H9 (cell line): ENCODE data around the gene NEK11. TPM values are rescaled to one million over a fixed set of nuclear protein-coding genes. Genes with fewer than 3 reads are reported as not detected.

Experiments
- DNase-seq: peaks from one replicate; pipeline ENCODE4 v3.0.0-alpha.2; 2017
- H2AFZ ChIP-seq: one replicate; pipeline ENCODE4 v1.6.1; 2013; ENCODE audit warnings: mild to moderate bottlenecking, low read length, control low read depth, moderate library complexity
- H2AK5ac ChIP-seq: 2 replicates; pipeline ENCODE4 v1.6.1; 2013; ENCODE audit warnings: low read length, control low read depth, mixed read lengths; ENCODE audit not compliant: insufficient read length
- H2BK120ac ChIP-seq: one replicate; pipeline ENCODE4 v1.6.1; 2013; ENCODE audit warnings: low read depth, mild to moderate bottlenecking, low read length, control low read depth, inconsistent platforms; ENCODE audit not compliant: poor library complexity, severe bottlenecking
- H2BK12ac ChIP-seq: 2 replicates; pipeline ENCODE4 v1.6.1; 2013; ENCODE audit warnings: low read length, control low read depth, mixed read lengths, low read depth; ENCODE audit not compliant: insufficient read length
- H2BK15ac ChIP-seq: 2 replicates; pipeline ENCODE4 v1.6.1; 2013; ENCODE audit warnings: low read depth, low read length, control low read depth
- H2BK20ac ChIP-seq: one replicate; pipeline ENCODE4 v1.6.1; 2013; ENCODE audit warnings: low read depth, mild to moderate bottlenecking, low read length, control low read depth, inconsistent platforms; ENCODE audit not compliant: poor library complexity, severe bottlenecking
- H2BK5ac ChIP-seq: 2 replicates; pipeline ENCODE4 v1.6.1; 2013; ENCODE audit warnings: low read length, control low read depth, mixed read lengths; ENCODE audit not compliant: insufficient read length
- H3K14ac ChIP-seq: 2 replicates; pipeline ENCODE4 v1.6.1; 2013; ENCODE audit warnings: low read length, control low read depth; ENCODE audit not compliant: insufficient read depth
- H3K18ac ChIP-seq: 2 replicates; pipeline ENCODE4 v1.6.1; 2013; ENCODE audit warnings: low read depth, mild to moderate bottlenecking, mixed read lengths, low read length, control low read depth; ENCODE audit not compliant: insufficient read length
- H3K23ac ChIP-seq: 2 replicates; pipeline ENCODE4 v1.6.1; 2013; ENCODE audit warnings: low read length, control low read depth, mixed read lengths, low read depth; ENCODE audit not compliant: insufficient read length
- H3K23me2 ChIP-seq: 2 replicates; pipeline ENCODE4 v1.6.1; 2013; ENCODE audit warnings: low read depth, mild to moderate bottlenecking, mixed read lengths, low read length, control low read depth; ENCODE audit not compliant: insufficient read length, poor library complexity, severe bottlenecking
- H3K27ac ChIP-seq: 2 replicates; pipeline ENCODE4 v1.5.1; 2013; ENCODE audit warnings: low read length, control low read depth, mixed read lengths, low read depth; ENCODE audit not compliant: insufficient read length
- H3K27me3 ChIP-seq: 2 replicates; pipeline ENCODE4 v1.6.1; 2013; ENCODE audit warnings: low read length, control low read depth, inconsistent platforms; ENCODE audit not compliant: insufficient read depth
- H3K4ac ChIP-seq: 2 replicates; pipeline ENCODE4 v1.6.1; 2013; ENCODE audit warnings: low read depth, mild to moderate bottlenecking, control low read depth, inconsistent platforms, low read length, moderate library complexity
- H3K4me1 ChIP-seq: 2 replicates; pipeline ENCODE4 v1.6.1; 2013; ENCODE audit warnings: low read length, control low read depth, inconsistent platforms; ENCODE audit not compliant: insufficient read depth
- H3K4me2 ChIP-seq: 2 replicates; pipeline ENCODE4 v1.6.1; 2013; ENCODE audit warnings: low read length, control low read depth, mixed read lengths; ENCODE audit not compliant: insufficient read length, insufficient read depth
- H3K56ac ChIP-seq: 2 replicates; pipeline ENCODE4 v1.6.1; 2013; ENCODE audit warnings: low read depth, mild to moderate bottlenecking, mixed read lengths, low read length, control low read depth; ENCODE audit not compliant: insufficient read length
- H3K79me1 ChIP-seq: 2 replicates; pipeline ENCODE4 v1.6.1; 2013; ENCODE audit warnings: low read depth, mild to moderate bottlenecking, moderate library complexity, low read length, control low read depth, inconsistent platforms; ENCODE audit not compliant: insufficient read depth, poor library complexity, severe bottlenecking
- H3K79me2 ChIP-seq: 2 replicates; pipeline ENCODE4 v1.6.1; 2013; ENCODE audit warnings: low read length, control low read depth, inconsistent platforms; ENCODE audit not compliant: insufficient read depth
- H3K9ac ChIP-seq: 2 replicates; pipeline ENCODE4 v1.6.1; 2013; ENCODE audit warnings: low read length, control low read depth, mixed read lengths; ENCODE audit not compliant: insufficient read length; ENCODE audit errors: extremely low read depth
- H3K9me3 ChIP-seq: one replicate; pipeline ENCODE4 v1.6.1; 2013; ENCODE audit warnings: low read depth, low read length, inconsistent platforms; ENCODE audit not compliant: control insufficient read depth
- H3T11ph ChIP-seq: one replicate; pipeline ENCODE4 v1.6.1; 2013; ENCODE audit warnings: mild to moderate bottlenecking, low read length, control low read depth, inconsistent platforms
- H4K20me1 ChIP-seq: one replicate; pipeline ENCODE4 v1.6.1; 2013; ENCODE audit not compliant: control insufficient read depth, insufficient read length, insufficient read depth
- H4K5ac ChIP-seq: 2 replicates; pipeline ENCODE4 v1.6.1; 2013; ENCODE audit warnings: low read depth, mild to moderate bottlenecking, mixed read lengths, low read length, control low read depth; ENCODE audit not compliant: insufficient read length
- H4K8ac ChIP-seq: replicated peaks from 2 replicates; pipeline ENCODE4 v1.6.1; 2013; ENCODE audit warnings: low read length, control low read depth, mixed read lengths, low read depth; ENCODE audit not compliant: insufficient read length
- H4K91ac ChIP-seq: 2 replicates; pipeline ENCODE4 v1.6.1; 2013; ENCODE audit warnings: low read depth, mild to moderate bottlenecking, moderate library complexity, mixed read lengths, low read length, control low read depth; ENCODE audit not compliant: insufficient read length
- H3K27ac Mint-ChIP-seq, 3 experiments: 2 replicates in 2 of 3; 3 replicates in 1 of 3; pipeline ENCODE4 v1.8.0; 2020 to 2021; ENCODE audit warnings: mixed read lengths in 3 of 3, mild to moderate bottlenecking in 1 of 3, moderate library complexity in 1 of 3
- H3K27me3 Mint-ChIP-seq: 2 replicates; pipeline ENCODE4 v1.8.0; 2021; ENCODE audit warnings: low read depth, mild to moderate bottlenecking, moderate library complexity, mixed read lengths
- H3K36me3 Mint-ChIP-seq, 3 experiments: 2 replicates in 2 of 3; 3 replicates in 1 of 3; pipeline ENCODE4 v1.8.0; 2020 to 2021; ENCODE audit warnings: low read depth in 3 of 3, mixed read lengths in 3 of 3; ENCODE audit not compliant: insufficient read depth in 1 of 3
- H3K4me1 Mint-ChIP-seq, 2 experiments: 2 replicates each; pipeline ENCODE4 v1.8.0; 2020; ENCODE audit warnings: mixed read lengths in 2 of 2
- H3K4me3 Mint-ChIP-seq, 2 experiments: 2 replicates in 1 of 2; 3 replicates in 1 of 2; pipeline ENCODE4 v1.8.0; 2020 to 2021; ENCODE audit warnings: mild to moderate bottlenecking in 2 of 2, mixed read lengths in 2 of 2, moderate library complexity in 1 of 2
- H3K9me3 Mint-ChIP-seq, 2 experiments: 2 replicates in 1 of 2; 3 replicates in 1 of 2; pipeline ENCODE4 v1.8.0; 2020; ENCODE audit warnings: mild to moderate bottlenecking in 2 of 2, mixed read lengths in 2 of 2, moderate library complexity in 1 of 2
- CTCF ChIP-seq: fragments of 200-600 bp; sonication (generic); conservative IDR thresholded peaks from 3 replicates; pipeline ENCODE4 v1.8.0; 2021; ENCODE audit warnings: antibody characterized with exemption, mild to moderate bottlenecking
- WGBS: extraction: QIAGEN DNeasy Blood & Tissue Kit; methylation state at CpG from one replicate; pipeline ENCODE4 v1.1.7; 2013; ENCODE audit warnings: missing lambda C conversion rate, low lambda C conversion rate, mixed read lengths; ENCODE audit not compliant: insufficient read length; ENCODE audit errors: extremely low coverage; 5-methylcytosine and 5-hydroxymethylcytosine counted together
- total RNA-seq: library from RNA; stranded (reverse); gene quantifications from 2 replicates; pipeline ENCODE4 v1.2.1, GENCODE V29; 2021

NEK11 gene
- total RNA-seq, 1 experiment from 2014 or later = 2.5 TPM

DNA sequence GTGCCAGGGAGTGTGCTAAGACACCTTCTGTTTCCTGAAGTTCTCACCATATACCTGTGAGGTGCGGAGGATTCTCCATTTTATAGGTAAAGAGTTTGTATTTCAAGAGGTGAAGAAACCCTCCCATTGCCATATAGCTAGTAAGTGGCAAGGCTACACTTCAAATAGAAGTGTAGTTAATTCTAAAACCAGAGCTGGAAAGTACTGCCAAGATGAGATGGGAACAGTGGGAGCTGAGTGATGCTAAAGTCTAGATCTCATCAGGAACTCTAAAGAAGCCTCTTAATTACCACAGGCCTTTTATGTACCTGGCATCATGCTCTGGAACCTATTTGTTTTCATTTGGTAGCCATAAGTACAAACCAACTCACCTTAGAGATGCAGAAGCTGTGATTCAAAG lies 256.3 kb downstream of the NEK11 start:
- Histone ChIP-seq H2BK15ac (no peak overlapping the region), H2BK5ac (no peak overlapping the region), H2BK12ac (no peak overlapping the region), H3K18ac (no peak overlapping the region), H4K5ac (no peak overlapping the region), H3K56ac (no peak overlapping the region), H4K8ac (no peak overlapping the region), H3K9ac (no peak overlapping the region), H3K9me3 (no peaks in the 10 kb centered on the region), H3K27ac (no peak overlapping the region), H2BK120ac (no peak overlapping the region), H4K20me1 (no peaks in the 10 kb centered on the region), H3K14ac (no peak overlapping the region), H2AFZ (no peak overlapping the region), H2AK5ac (no peak overlapping the region), H3T11ph (no peak overlapping the region), H2BK20ac (no peak overlapping the region), H3K79me1 (no peaks in the 10 kb centered on the region), H3K23me2 (no peaks in the 10 kb centered on the region), H3K4ac (no peak overlapping the region), H3K23ac (no peak overlapping the region), H4K91ac (no peak overlapping the region), H3K79me2 (no peaks in the 10 kb centered on the region), H3K27me3 (no peaks in the 10 kb centered on the region), H3K4me1 (no peaks in the 10 kb centered on the region), H3K4me2 (no peak overlapping the region)
- Mint-ChIP-seq H3K9me3 (no peaks in the 10 kb centered on the region), H3K4me1 (peaks cover 13% of the 10 kb centered on the region in 2 experiments), H3K4me3 (no peak overlapping the region), H3K36me3 (no peaks in the 10 kb centered on the region), H3K27ac (no peak overlapping the region), H3K27me3 (no peaks in the 10 kb centered on the region)
- no peak for DNase-seq
- no CpG with 5 or more reads among the region's 1 CpG for WGBS
- TF ChIP-seq CTCF = no peak
